ENCODE results near the gene PRDM7.
"Not testable (repeated sequence)": the region's sequence is repeated elsewhere in the genome, so short reads cannot be mapped to it uniquely, and the experiment has no call there.

PRDM7 gene

DNA sequence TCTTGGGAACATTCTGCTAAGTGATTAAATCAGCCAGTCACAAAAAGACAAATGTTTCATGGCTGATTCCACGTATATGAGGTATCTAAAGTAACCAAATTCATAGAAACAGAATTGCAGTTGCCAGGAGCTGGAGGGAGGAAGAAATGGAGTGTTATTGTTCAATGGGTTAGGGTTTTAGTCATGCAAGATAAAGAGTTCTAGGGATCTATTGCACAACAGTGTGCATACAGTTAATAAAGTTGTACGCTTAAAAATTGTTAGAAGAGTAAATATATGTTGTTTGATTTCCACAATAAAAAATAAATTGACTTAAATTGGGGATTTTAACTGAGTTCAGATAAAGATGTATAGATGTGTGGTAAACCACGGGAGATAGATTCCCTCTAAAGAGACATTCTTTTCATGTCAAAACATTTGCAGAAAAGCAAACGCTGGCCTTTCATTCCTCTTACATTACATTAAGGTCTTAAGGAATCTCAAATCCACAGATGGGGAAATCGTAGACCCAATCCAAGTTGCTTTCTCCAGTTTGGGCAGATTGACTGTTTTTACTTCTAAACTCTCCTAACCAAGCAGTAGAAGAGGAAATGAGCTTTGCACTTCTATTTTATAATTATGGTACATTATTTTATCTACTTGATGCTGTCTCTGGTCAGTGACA lies 4.6 kb downstream of the PRDM7 start:
- no peak for DNase-seq (ENCODE audit: low read depth)

DNA sequence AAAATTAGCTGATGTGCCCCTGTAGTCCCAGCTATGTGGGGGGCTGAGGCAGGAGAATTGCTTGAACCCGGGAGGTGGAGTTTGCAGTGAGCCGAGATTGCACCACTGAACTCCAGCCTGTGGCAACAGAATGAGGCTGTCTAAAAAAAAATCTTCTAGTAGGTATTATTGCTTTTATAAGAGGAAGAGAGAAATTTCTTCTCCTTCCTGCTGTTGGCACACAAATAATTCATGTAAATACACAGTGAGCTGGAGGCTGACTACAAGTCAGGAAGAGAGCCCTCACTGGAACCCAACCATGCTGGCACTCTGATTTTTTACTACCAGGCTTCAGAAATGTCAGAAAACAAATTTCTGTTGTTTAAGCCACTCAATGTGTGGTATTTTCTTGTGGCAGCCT lies 6.7 kb downstream of the PRDM7 start:
- no peak for DNase-seq (ENCODE audit: low read depth)

DNA sequence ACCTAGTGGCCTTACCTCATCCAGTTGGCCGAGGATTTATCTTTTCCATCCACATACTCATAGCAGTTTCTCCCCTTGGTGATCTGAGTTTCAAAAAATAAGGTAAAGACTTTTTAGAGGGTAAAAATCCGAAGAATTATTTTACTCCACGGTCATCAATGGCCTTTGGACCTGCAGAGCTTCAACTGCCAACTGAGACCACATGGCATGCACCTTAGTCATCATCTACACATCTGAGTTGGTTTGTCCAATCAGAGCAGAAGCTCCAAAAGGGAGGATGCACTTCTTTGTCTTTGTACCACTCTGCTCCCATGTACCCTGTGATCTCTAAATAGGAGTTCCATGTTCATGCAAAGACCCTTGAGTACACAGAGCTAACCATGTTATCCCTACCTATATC lies 15.7 kb downstream of the PRDM7 start:
- no peak for DNase-seq (ENCODE audit: low read depth)

DNA sequence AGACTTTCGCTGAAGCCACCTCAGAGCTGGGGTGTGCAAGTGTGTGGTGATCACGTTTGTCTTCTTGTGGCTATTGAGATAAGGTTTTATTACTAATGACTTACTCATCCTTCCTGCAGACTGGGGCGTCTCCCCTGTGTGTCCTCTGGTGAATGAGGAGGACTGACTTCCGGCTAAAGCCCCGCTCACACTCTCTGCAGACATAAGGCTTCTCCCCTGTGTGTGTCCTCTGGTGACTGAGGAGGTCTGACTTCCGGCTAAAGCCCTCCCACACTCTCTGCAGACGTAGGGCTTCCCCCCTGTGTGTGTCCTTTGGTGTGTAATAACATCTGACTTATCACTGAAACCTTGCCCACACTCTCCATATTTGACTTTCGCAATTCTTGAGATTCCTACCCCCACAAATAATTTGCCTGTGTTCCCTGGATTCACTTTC lies 19.4 kb downstream of the PRDM7 start:
- no peak for DNase-seq (ENCODE audit: low read depth)

DNA sequence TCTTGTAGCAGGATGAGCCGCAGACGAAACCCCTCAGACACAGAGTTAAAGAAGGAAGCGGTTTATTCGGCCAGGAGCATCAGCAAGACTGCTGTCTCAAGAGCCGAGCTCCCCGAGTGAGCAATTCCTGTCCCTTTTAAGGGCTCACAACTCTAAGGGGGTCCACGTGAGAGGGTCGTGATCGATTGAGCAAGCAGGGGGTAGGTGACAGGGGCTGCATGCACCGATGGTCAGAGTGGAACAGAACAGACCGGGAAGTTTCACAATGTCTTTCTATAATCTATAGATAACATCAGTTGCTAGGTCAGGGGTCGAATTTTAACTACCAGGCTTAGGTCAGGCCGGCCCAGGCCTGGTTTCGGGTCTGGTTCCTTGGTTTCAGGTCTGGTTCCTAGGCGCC lies 20.6 kb downstream of the PRDM7 start:
- not testable (repeated sequence) for DNase-seq (ENCODE audit: low read depth)

DNA sequence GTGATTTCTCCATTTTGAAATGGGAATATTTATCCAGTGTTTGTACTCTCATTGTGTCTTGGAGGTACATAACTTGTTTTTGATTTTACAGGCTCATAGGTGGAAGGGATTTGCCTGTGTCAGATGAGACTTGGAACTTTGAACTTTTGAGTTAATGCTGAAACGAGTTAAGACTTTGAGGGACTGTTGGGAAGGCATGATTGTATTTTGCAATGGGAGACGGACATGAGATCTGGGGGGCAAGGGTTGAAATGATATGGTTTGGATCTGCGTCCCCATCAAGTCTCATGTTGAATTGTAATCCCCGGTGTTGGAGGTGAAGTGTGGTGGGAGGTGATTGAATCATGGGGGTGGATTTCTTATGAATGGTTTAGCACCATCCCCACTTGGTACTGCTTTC lies 21.8 kb downstream of the PRDM7 start:
- no peak for DNase-seq (ENCODE audit: low read depth)

DNA sequence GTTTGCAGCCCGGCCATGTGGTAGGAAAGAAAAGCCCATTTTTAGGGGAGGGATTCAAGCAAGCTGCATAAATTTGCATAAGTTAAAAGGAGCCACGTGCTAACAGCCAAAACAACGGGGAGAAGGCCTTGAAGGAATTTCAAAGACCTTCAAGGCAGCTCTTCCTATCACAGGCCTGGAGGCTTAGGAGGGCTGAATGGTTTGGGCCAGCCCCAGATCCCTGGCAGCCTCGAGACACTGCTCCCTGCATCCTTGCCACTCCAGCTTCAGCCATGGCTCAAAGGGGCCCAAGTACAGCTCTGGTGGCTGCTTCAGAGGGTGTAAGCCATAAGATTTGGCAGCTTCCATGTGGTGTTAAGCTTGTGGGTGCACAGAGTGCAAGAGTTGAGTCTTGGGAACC lies 22.6 kb downstream of the PRDM7 start:
- no peak for DNase-seq (ENCODE audit: low read depth)

DNA sequence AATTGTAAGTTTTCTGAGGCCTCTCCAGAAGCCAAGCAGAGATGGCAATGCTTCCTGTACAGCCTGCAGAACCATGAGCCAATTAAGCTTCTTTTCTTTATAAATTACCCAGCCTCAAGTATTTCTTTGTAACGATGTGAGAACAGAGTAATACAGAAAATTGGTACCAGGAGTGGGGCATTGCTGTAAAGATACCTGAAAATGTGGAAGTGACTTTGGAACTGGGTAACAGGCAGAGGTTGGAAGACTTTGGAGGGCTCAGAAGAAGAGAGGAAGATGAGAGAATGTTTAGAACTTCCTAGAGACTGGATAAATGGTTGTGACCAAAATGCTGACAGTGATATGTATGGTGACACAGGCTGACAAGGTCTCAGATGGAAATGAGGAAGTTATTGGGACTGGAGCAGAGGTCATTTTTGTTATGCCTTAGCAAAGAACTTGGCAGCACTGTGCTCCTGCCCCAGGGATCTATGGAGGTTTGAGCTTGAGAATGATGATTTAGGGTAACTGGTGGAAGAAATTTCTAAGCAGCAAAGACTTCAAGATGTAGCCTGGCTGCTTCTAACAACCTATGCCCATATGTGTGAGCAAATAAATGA lies 23.1 kb downstream of the PRDM7 start:
- no peak for DNase-seq (ENCODE audit: low read depth)

DNA sequence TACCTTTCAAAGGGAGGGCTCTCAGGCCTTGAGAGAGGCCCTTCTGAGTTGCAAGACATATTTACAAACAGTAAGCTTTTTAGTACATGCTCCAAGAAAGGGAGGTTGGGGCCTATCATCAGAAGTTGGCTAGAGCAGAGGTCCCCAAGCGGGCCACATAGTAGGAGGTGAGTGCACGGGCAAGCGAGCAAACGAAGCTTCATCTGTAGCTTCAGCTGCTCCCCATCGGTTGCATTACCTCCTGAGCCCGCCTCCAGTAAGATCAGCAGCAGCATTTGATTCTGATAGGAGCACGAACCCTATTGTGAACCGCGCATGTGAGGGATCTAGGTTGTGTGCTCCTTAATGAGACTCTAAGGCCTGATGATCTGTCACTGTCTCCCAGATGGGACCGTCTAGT lies 26.2 kb downstream of the PRDM7 start:
- no peak for DNase-seq (ENCODE audit: low read depth)

DNA sequence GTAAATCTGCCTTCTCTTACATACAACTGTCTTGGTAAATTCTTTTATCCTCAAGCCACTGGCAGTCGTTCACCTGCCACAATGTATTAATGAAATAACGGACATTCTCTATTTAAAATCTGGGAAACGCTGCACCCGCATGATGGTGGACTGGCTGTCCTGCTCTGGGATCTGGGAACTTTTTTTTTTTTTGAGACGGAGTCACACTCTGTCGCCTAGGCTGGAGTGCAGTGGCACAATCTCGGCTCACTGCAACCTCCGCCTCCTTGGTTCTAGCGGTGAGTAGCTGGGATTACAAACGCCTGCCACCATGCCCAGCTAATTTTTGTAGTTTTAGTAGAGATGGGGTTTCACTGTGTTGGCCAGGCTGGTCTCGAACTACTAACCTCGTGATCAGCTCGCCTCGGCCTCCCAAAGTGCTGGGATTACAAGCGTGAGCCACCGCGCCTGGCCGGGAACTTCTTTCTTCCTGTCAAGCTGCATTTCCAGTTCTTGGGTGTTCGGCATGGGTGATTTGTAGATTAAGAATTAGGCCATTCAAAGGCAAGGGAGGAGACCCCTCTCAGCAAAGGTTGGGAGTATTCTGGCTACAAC lies 28.3 kb downstream of the PRDM7 start:
- no peak for DNase-seq (ENCODE audit: low read depth)

DNA sequence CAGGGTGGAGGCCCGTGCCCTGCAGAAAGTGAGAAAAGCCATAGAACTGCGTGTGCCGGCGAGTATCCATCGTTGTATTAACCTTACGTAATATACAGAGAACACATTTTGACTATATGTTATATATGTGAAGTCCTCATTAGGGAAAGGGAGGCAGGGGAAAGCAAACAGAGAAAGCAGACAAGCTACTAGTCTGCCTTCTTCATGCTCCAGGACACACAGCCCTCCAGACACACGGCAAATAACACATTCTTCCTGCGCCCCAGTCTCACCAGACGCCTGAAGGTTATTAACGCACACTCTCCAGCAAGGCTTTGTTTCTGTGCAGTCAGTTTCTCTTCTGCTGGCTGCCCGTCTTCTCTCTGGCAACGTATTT lies 28.8 kb downstream of the PRDM7 start:
- no peak for DNase-seq (ENCODE audit: low read depth)

DNA sequence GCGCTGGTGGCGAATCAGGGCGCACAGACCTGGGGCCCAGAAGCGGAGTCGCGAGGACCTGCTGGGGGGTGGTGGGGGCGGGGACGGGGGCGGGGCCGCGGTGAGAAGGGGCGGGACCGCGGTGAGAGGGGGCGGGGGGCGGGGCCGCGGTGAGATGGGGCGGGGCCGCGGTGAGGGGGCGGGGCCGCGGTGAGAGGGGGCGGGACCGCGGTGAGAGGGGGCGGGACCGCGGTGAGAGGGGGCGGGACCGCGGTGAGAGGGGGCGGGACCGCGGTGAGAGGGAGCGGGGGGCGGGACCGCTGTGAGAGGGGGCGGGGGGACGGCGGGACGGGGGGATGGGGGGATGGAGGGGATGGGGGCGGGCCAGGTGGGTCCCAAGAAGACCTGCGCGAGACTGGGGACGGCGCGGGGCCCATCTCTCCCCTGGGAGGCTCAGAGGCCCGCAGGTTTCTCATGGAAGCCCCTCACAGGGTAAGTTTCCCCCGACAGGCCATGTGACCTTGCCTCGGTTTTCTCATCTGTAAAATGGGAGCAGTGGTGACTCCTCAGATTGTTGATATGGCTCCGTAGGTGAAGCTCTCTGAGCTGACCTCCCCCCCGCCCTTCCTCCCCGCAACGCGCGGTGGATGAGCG lies 29.3 kb downstream of the PRDM7 start:
- DNase-seq (ENCODE audit: low read depth): no peak

DNA sequence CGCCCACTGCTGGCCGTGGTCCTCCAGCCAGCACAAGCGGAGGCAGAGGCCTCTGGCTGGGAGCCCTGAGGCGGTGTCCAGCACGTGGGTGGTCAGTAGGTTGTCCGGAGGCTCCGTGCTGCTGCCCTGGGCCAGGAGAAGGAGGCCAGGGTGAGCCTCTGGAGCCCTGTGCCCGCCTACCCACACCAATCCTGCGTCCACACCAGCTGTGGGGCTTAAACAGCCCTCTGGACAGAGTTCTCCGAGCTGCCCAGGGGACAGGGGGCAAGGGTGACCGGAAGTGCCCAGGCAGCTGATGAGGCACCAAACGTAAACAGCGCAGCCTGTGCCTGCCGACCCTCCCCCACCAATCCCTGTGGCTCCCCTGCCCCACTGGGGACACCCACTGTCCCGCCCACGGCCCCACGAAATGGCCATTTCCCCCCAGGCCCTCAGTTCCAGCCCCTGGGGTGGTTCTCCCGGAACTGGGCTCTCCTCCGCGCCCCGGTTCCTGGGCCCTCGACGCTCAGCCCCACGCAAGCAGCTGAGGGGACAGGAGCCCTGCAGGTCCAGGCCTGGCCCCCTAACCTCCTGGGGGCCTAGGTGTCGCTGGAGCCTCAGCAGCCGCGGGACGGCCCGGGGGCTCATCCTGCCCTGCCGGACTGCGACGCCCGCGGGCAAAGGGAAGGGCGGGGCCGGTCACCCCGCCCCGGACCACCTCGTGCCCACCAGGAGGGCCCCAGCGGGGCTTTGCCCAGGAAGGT lies 30.0 kb downstream of the PRDM7 start:
- DNase-seq (ENCODE audit: low read depth): no peak

DNA sequence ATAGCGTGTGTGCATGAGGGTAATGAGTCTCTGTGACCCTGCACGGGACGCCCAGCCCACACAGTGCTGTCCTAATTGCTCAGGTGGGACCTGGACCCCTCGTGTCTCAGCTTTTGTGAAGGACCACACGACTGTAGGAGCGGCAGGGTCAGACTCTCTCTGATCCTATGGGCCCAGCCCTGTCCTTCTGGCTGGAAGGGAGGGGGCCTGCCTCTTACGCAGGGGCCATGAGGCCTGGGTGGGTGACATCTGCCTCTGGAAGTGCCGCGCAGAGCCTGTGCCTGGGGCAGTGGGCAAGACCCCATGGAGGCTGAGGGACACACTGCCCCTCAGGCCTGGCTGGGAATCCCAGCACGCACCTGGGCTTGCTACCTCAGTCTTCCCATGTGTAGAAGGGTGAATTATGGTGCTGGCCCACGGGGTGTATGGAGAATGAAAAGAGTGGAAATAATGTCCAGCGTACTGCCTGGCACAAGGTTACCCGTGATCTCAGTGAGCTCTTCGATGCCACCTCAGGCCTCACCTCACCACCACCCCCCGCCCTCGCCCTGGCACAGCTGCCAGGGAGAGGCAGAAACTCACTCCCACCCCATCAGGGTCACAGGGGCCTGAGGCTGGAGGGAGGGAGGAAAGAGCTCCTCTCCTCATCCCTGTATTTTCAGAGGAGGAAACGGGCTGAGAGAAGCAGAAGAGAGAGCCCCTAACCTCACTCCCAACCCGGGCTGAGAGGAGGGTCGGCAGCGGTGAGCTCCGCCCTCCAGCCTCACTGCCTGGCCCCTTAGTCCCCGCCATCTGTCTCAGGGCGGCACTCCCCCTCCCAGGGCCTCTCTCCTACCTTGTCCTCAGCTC lies 30.8 kb downstream of the PRDM7 start:
- no peak for DNase-seq (ENCODE audit: low read depth)

DNA sequence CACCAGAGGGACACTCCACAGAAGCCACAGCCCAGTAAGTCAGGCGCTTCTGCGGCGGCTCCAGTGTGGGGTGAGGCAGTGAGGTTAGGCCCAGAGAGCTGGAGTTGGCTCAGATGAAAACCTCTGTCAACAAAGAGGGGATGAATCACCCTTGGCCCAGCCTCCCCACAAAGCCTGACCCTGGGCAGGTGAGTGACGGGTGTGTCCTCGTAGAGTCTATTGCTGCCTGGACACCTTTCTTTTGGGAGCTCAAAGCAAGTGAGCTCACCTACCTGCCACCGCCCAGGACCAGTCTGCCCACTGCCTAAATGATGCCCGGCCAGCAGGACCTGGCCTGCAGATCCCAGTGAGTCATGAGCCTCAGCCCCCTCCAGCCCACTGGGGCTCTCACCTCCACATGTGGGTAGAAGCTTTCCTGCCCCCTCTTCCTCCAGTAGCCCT lies 33.0 kb downstream of the PRDM7 start:
- DNase-seq (ENCODE audit: low read depth): no peak

DNA sequence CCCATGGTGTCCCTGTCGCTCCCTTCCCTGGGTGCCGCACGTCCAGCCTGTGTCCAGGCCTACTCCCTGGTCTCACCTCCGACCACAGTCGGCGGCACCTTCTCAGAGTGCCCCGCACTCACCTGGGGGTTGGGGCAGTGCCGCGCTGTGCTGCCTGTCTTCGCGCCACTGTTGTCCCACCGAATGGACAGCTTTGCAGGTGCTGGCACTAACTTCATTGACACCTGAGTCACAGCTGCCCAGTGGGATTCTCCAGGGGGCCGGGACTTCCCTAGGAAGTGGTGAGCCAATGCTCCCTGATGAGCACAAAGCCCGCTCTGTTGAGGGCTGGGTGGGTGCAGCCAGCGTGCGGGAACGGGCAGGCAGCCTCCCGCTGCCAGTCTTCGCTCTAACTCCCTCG lies 33.6 kb downstream of the PRDM7 start:
- no peak for DNase-seq (ENCODE audit: low read depth)

DNA sequence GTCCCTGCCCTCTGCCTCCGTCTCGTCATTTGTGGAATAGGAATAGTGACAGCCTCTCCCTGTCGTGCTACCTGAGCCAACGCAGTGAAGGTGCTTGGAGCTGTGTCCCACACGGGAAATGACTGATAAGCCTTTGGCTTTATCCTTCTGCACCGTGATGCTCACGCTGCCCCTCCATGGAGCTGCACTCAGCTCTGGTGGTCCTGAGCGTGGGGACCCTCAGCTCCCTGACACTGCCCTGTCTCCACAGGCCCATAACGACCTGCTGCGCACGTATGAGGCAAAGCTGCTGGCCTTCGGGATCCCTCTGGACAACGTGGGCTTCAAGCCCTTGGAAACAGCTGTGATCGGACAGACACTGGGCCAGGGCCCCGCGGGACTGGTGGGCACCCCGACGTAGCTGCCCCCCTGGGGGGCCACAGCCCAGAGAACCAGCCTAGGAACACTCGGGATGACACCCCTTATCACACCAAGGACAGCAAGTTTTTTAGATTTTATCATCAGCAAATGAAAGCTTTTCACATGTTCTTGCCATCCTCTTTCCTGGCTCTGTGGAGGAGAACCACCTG lies 34.1 kb downstream of the PRDM7 start:
- DNase-seq (ENCODE audit: low read depth): no peak

DNA sequence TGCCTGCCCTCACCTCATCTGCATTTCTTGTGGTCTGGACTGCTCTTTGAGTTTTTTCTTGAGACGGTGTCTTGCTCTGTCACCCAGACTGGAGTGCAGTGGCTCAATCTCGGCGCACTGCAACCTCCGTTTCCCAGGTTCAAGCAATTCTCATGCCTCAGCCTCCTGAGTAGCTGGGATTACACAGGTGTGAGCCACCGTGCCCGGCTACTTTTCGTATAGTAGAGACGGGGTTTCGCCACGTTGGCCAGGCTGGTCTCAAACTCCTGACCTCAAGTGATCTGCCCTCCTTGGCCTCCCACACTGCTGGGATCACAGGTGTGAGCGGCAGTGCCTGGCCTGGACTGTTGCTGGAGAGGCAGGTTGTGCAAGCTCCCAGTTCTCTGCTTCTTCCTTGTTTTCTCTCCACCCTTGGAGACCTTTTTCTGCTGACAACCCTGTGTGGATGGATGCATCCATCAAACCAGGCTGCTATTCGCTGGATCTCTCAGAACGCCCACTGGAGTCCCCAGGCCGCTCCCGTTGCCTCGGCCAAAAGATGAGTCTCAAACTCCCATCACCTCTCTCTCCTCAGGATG lies 35.1 kb downstream of the PRDM7 start:
- DNase-seq (ENCODE audit: low read depth): no peak

DNA sequence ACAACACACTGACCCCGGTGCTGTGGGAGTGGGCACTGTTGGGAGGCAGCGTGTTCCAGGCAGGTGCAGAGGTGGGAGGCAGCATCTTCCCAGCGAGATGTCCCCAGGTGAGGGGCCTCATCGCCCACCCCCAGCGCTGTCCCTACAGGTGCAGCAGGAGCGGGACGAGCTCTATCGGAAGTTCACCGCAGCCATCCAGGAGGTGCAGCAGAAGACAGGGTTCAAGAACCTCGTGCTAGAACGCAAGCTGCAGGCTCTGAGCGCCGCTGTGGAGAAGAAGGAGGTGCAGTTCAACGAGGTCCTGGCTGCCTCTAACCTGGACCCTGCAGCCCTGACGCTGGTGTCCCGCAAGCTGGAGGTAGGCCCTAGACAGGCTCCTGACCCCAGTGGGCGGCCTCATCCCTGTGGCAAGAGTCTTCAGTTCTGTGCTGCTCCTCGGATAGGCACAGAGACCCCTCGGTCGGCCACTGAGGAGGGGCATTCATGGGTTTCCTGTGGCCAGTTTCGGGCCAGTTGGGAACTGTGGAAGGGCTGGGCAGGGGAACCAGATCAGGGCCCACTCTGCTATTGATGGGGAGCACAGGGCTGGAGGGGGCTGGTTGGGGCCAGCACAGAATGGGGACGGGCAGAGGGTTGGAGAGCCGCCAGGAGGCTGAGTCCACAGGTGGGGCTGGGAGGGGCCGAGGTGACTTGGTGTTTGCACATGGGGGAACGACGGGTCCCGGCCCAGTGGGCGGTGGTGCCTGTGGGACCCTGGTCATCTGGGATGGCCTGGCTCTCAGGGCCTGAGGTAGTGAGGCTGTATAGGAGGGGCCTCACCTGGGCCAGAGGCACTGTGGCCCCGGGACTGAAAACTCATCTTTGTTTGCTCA lies 36.7 kb downstream of the PRDM7 start:
- DNase-seq (ENCODE audit: low read depth): no peak

DNA sequence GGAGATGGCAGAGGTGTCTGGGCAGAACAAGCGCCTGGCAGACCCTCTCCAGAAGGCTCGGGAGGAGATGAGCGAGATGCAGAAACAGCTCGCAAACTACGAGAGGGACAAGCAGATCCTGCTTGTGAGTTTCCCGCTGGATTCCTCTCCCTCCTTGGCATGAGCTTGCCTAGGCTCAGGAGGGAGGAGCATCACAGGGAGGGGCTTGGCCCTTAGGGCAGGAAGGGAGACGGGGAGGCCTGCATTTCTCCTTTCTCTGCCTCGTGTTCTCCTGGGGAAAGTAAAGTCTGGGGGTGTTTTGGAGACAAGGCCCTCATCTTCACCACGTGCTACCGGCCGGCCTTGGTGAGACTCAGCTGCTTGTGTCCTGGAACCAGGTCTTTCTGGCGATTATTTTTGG lies 39.9 kb downstream of the PRDM7 start:
- DNase-seq (ENCODE audit: low read depth): no peak
